Astrocyte of the hippocampus (primary cell): ENCODE results near the gene VARS1.
"Not testable (repeated sequence)": the region's sequence is repeated elsewhere in the genome, so short reads cannot be mapped to it uniquely, and the experiment has no call there.

Experiments used
- DNase-seq: peaks from one replicate; pipeline ENCODE4 v3.0.0; 2011; ENCODE audit warnings: low read depth, low spot score

The VARS1 gene

GRCh38 chr6:31794294-31794865 lies 1.2 kb downstream of the VARS1 start:
- DNase-seq: peak; percentile 55

GRCh38 chr6:31793927-31794245 lies 1.7 kb downstream of the VARS1 start:
- not testable (repeated sequence) for DNase-seq

- DNase-seq: peak; percentile 71
Observed at GRCh38 chr6:31792761-31793171, 2.8 kb downstream of the VARS1 start.

- no peak for DNase-seq
Observed at GRCh38 chr6:31792090-31792374, 3.5 kb downstream of the VARS1 start.

GRCh38 chr6:31791324-31792089 lies 4.0 kb downstream of the VARS1 start:
- peak; percentile 57 for DNase-seq

- no peak for DNase-seq
Observed at GRCh38 chr6:31785475-31785874, 10.1 kb downstream of the VARS1 start.

- no peak for DNase-seq
Observed at GRCh38 chr6:31784098-31784925, 11.2 kb downstream of the VARS1 start.

- no peak for DNase-seq
Observed at GRCh38 chr6:31782126-31782855, 13.3 kb downstream of the VARS1 start.

GRCh38 chr6:31781244-31782125 lies 14.1 kb downstream of the VARS1 start:
- no peak for DNase-seq

- no peak for DNase-seq
Observed at GRCh38 chr6:31780507-31781243, 14.9 kb downstream of the VARS1 start.

- no peak for DNase-seq
Observed at GRCh38 chr6:31779908-31780307, 15.6 kb downstream of the VARS1 start.

GRCh38 chr6:31778999-31779885 lies 16.3 kb downstream of the VARS1 start:
- DNase-seq: no peak

GRCh38 chr6:31778193-31778592 lies 17.4 kb downstream of the VARS1 start:
- DNase-seq: no peak

GRCh38 chr6:31777667-31778050 lies 17.9 kb downstream of the VARS1 start:
- DNase-seq: no peak

GRCh38 chr6:31776989-31777666 lies 18.4 kb downstream of the VARS1 start, which contains the start of gene VWA7:
Gene VWA7, minus strand, starts transcription at chr6:31777328. Its CDS starts 549 bp downstream, at chr6:31776779.
- DNase-seq: peak; percentile 84

GRCh38 chr6:31776485-31776988 lies 19.0 kb downstream of the VARS1 start:
- DNase-seq: peak; percentile 16

GRCh38 chr6:31775633-31776484 lies 19.7 kb downstream of the VARS1 start:
- no peak for DNase-seq

- DNase-seq: no peak
Observed at GRCh38 chr6:31775184-31775583, 20.4 kb downstream of the VARS1 start.
